Measurements from ENCODE around the gene MGARP. TPM values are rescaled to one million over a fixed set of nuclear protein-coding genes. Genes with fewer than 3 reads are reported as not detected.
"Not testable (repeated sequence)": the region's sequence is repeated elsewhere in the genome, so short reads cannot be mapped to it uniquely, and the experiment has no call there.

Gene MGARP
- polyA plus RNA-seq, 2 of the 4 experiments (the other 2 are of a cell fraction): 1.1 to 1.4 TPM

- DNase-seq (ENCODE audit: low read depth in 1 of 2, low spot score in 1 of 2); H3K9me3 ChIP-seq; H3K4me2 ChIP-seq; FAIRE-seq; H3K4me3 ChIP-seq; POLR2A ChIA-PET; H3K27ac ChIP-seq; ATAC-seq: not testable (repeated sequence)
- CTCF ChIA-PET: interaction anchor here (0.8 kb wide), 1 partner anchor 298 kb away, joined by 4 read pairs; no protein-coding TSS in a partner anchor
- 28% methylated on average over 1 of the region's 1 CpG for WGBS (ENCODE audit: missing lambda C conversion rate)
- H3K4me1 ChIP-seq: peaks cover 28% of the 10 kb centered on the region
These were observed 42.0 kb upstream of the MGARP start for GRCh38 chr4:139322070-139322469.

- WGBS (ENCODE audit: missing lambda C conversion rate): 96% methylated on average over 1 of the region's 1 CpG
- ChIA-PET POLR2A (no interaction called here), CTCF (no interaction called here)
- no peak overlapping the region for H3K4me2 ChIP-seq
- peaks cover 18% of the 10 kb centered on the region for H3K4me1 ChIP-seq
- DNase-seq (ENCODE audit: low read depth in 1 of 2, low spot score in 1 of 2) (no peak), FAIRE-seq (no peak), ATAC-seq (no peak)
- no peak overlapping the region for H3K27ac ChIP-seq
- H3K9me3 ChIP-seq: no peaks in the 10 kb centered on the region; the same call in 2 of the 3 replicates
- H3K4me3 ChIP-seq: no peak overlapping the region
- TF ChIP-seq MAFK (IDR thresholded peaks at IDR 0.05; ENCODE audit: partially characterized antibody) (no peak), RAD21 (conservative IDR thresholded peaks at IDR 0.05 in 1 of 2, IDR thresholded peaks at IDR 0.05 in 1 of 2) (no peak), BHLHE40 (IDR thresholded peaks at IDR 0.05; ENCODE audit: low read depth, low read length) (no peak), TP53 (CRISPR knock-in tag; IDR thresholded peaks at IDR 0.05) (no peak), EHF (CRISPR knock-in tag; IDR thresholded peaks at IDR 0.05) (no peak)
These were observed 39.5 kb upstream of the MGARP start for GRCh38 chr4:139319571-139319970.

- no peak overlapping the region for H3K4me3 ChIP-seq
- no peak overlapping the region for H3K4me2 ChIP-seq
- DNase-seq (ENCODE audit: low read depth in 1 of 2, low spot score in 1 of 2) (no peak), FAIRE-seq (no peak), ATAC-seq (no peak)
- H3K9me3 ChIP-seq: no peaks in the 10 kb centered on the region; the same call in 2 of the 3 replicates
- ChIA-PET CTCF (no interaction called here), POLR2A (no interaction called here)
- TF ChIP-seq FOSB (CRISPR knock-in tag; IDR thresholded peaks at IDR 0.05): no peak
- no peak for TF ChIP-seq CBX8 (IDR thresholded peaks at IDR 0.05)
- peaks cover 8% of the 10 kb centered on the region; the same call in 2 of the 3 replicates for H3K4me1 ChIP-seq
- H3K27ac ChIP-seq: no peak overlapping the region
These were observed 37.6 kb upstream of the MGARP start for GRCh38 chr4:139317635-139318034.

GRCh38 chr4:139316733-139317132 is 36.7 kb upstream of the MGARP start:
- Histone ChIP-seq H3K4me3 (no peak overlapping the region), H3K9me3 (no peaks in the 10 kb centered on the region; the same call in 2 of the 3 replicates), H3K27ac (no peak overlapping the region), H3K4me2 (no peak overlapping the region), H3K4me1 (peaks cover 8% of the 10 kb centered on the region; the same call in 2 of the 3 replicates)
- DNase-seq (ENCODE audit: low read depth in 1 of 2, low spot score in 1 of 2) (no peak), FAIRE-seq (no peak), ATAC-seq (no peak)
- 95% methylated on average over 2 of the region's 2 CpGs for WGBS (ENCODE audit: missing lambda C conversion rate)
- CTCF ChIA-PET: no interaction called here
- POLR2A ChIA-PET: no interaction called here
- TF ChIP-seq PBX3 (IDR thresholded peaks at IDR 0.05) (no peak), BHLHE40 (IDR thresholded peaks at IDR 0.05; ENCODE audit: low read depth, low read length) (no peak), RNF2 (IDR thresholded peaks at IDR 0.05; ENCODE audit: borderline replicate concordance, low read depth) (no peak), CHD4 (IDR thresholded peaks at IDR 0.05; ENCODE audit: borderline replicate concordance) (no peak), CBX2 (IDR thresholded peaks at IDR 0.05; ENCODE audit: borderline replicate concordance, low read depth) (no peak), USF2 (IDR thresholded peaks at IDR 0.05) (no peak), RAD21 (conservative IDR thresholded peaks at IDR 0.05 in 1 of 2, IDR thresholded peaks at IDR 0.05 in 1 of 2) (no peak), REST (IDR thresholded peaks at IDR 0.05) (no peak), EP300 (IDR thresholded peaks at IDR 0.05) (no peak), JUNB (IDR thresholded peaks at IDR 0.05) (no peak), ZSCAN20 (CRISPR knock-in tag; IDR thresholded peaks at IDR 0.05) (no peak), PHF8 (IDR thresholded peaks at IDR 0.05; ENCODE audit: borderline replicate concordance, low read depth) (no peak), POLR2AphosphoS2 (conservative IDR thresholded peaks at IDR 0.05; ENCODE audit: low read length) (no peak), SMC3 (IDR thresholded peaks at IDR 0.05) (no peak), POLR2A (IDR thresholded peaks at IDR 0.05; ENCODE audit: low read length) (no peak), RCOR1 (IDR thresholded peaks at IDR 0.05; ENCODE audit: low read depth, low read length) (no peak), HMGXB4 (CRISPR knock-in tag; IDR thresholded peaks at IDR 0.05; ENCODE audit: borderline replicate concordance) (no peak), EHMT2 (IDR thresholded peaks at IDR 0.05; ENCODE audit: low read depth) (no peak), RARB (CRISPR knock-in tag; IDR thresholded peaks at IDR 0.05) (no peak), HOXB13 (CRISPR knock-in tag; IDR thresholded peaks at IDR 0.05; ENCODE audit: low read depth) (no peak)

All from A549 (cell line).